ENCODE results near the gene SHANK2.

Gene SHANK2

GRCh38 chr11:71202598-71202944, 49.8 kb downstream of the SHANK2 start:
- no peak for TF ChIP-seq EZH2 (IDR thresholded peaks at IDR 0.05; ENCODE audit: borderline replicate concordance, low read length)
- TF ChIP-seq, protein P1, sequence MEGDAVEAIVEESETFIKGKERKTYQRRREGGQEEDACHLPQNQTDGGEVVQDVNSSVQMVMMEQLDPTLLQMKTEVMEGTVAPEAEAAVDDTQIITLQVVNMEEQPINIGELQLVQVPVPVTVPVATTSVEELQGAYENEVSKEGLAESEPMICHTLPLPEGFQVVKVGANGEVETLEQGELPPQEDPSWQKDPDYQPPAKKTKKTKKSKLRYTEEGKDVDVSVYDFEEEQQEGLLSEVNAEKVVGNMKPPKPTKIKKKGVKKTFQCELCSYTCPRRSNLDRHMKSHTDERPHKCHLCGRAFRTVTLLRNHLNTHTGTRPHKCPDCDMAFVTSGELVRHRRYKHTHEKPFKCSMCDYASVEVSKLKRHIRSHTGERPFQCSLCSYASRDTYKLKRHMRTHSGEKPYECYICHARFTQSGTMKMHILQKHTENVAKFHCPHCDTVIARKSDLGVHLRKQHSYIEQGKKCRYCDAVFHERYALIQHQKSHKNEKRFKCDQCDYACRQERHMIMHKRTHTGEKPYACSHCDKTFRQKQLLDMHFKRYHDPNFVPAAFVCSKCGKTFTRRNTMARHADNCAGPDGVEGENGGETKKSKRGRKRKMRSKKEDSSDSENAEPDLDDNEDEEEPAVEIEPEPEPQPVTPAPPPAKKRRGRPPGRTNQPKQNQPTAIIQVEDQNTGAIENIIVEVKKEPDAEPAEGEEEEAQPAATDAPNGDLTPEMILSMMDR (IDR thresholded peaks at IDR 0.05; ENCODE audit: low read length) = no peak
- Histone ChIP-seq H3K9ac (ENCODE audit: low read length) (no peak overlapping the region), H3K36me3 (ENCODE audit: insufficient read depth, low read length) (no peaks in the 10 kb centered on the region), H4K20me1 (ENCODE audit: insufficient read depth, low read length) (no peaks in the 10 kb centered on the region), H3K27me3 (ENCODE audit: insufficient read depth, low read length) (no peaks in the 10 kb centered on the region), H3K27ac (ENCODE audit: low read depth, low read length, poor library complexity, severe bottlenecking) (no peak overlapping the region), H3K9me3 (ENCODE audit: low read length) (no peaks in the 10 kb centered on the region), H2AFZ (ENCODE audit: low read length) (no peak overlapping the region), H3F3A (ENCODE audit: insufficient read depth, low read length) (no peaks in the 10 kb centered on the region), H3K4me3 (ENCODE audit: low read depth, low read length, poor library complexity, severe bottlenecking) (no peak overlapping the region), H3K9me2 (ENCODE audit: low read depth, low read length) (no peaks in the 10 kb centered on the region), H3K4me2 (ENCODE audit: low read length) (no peak overlapping the region), H3K79me2 (ENCODE audit: insufficient read depth, low read length) (no peaks in the 10 kb centered on the region), H3K4me1 (ENCODE audit: insufficient read depth, low read length, severe bottlenecking) (no peaks in the 10 kb centered on the region)

Data from OCI-LY1 (cell line).